GM18502 (cell line): Measurements from ENCODE around the gene IRX5.

Source experiments
- ATAC-seq: cut with Tn5 transposase; IDR thresholded peaks from one replicate; pipeline ENCODE4 v1.9.1; 2021; ENCODE audit warnings: mild to moderate bottlenecking; ENCODE audit not compliant: unreplicated experiment, poor library complexity

IRX5 gene

DNA sequence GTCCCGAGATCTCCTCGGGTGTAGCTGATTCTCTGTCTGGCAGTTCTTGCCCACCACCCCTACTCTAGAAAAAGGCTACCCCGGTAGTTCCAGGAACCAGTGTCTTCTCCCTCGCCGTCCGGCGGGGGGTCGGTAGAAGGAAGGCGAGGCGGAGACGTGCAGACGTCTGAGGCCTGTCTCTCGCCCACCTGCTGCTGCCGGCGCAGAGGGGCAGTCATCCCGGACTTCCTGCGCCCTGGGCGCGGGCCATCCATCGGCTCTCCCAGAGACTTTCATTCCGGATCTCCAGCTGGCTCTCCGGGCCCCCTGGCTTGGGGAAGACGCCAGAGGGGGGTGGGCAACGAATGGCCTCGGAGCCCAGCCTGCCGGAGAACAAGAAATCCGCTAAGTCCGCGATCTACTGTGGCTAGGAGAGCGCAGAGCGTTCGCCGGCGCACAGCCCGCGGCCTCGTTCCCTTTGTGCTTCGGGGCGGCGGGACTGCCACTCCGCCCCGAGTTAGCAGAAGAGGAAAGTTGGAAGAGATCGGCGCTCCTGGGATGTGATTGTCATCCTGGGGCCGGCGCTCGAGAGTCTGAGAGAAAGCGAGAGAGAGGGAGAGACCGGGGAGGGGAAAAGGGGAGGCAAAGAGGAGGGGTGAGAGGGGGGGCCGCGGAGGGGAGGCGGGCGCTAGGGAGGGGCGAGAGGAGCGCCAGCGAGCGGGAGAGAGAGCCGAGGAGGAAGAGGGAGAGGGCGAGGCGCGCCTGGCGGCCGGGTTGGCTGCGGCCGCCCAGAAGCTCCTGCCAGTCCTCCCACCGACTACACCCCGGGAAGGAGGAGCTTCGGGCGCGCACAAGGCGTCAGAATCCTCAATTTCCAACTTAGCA lies at the start of gene IRX5:
TSS of gene IRX5 (plus strand) at position 861 of the 864 bp plus-strand sequence. CDS start 334 bp downstream, outside the sequence.
- no peak for ATAC-seq

DNA sequence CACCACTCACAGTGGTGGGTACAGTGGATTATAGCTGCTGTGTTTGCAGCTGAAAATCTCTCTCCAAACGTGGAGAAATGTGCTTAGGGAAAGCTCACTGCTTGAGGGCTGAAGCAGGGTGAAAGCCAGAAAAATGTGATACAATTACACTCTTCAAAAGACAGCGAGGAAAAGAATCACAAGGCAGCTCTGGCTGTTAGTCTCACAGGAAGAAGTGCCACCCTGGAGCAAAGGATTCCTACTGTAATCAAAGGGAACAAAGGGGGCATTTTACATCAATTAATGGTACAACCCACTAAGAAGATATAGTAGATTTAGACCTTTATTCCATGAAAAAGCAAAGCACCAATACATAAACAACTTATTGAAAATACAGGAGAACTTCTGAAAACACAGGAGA lies 48.1 kb upstream of the IRX5 start:
- no peak for ATAC-seq

GRCh38 chr16:54883358-54883757 lies 47.3 kb upstream of the IRX5 start:
- ATAC-seq = no peak

DNA sequence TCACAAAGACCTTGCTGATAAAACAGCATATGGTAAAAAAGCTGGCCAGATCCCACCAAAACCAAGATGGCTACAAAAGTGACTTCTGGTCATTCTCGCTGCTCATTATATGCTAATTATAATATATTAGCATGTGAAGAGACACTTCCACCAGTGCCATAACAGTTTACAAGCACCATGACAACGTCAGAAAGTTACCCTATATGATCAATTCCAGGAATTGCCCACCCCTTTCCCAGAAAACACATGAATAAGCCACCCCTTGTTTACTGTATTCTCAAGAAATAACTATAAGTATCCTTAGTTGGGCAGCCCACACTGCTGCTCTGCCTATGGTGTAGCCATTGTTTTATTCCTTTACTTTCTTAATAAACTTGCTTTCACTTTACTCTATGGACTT lies 44.6 kb upstream of the IRX5 start:
- ATAC-seq = no peak

DNA sequence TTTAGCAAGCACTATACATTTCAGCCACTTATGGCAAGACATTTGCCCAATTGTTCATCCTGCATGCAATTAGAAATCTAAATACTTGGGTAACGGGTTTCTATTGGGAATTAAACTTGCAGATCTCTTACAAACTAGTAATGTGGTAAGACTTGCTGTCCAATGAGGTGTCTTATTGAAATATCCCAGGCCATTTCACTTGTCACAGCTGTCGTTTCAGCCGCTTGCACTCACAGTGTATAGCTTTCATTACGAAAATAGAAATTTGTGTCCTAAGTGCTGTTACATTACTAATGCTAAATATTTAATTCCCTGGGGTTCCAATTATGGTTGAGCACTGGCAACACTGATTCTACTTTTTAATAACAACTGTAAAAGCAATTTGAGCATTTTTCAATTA lies 40.3 kb upstream of the IRX5 start:
- no peak for ATAC-seq

DNA sequence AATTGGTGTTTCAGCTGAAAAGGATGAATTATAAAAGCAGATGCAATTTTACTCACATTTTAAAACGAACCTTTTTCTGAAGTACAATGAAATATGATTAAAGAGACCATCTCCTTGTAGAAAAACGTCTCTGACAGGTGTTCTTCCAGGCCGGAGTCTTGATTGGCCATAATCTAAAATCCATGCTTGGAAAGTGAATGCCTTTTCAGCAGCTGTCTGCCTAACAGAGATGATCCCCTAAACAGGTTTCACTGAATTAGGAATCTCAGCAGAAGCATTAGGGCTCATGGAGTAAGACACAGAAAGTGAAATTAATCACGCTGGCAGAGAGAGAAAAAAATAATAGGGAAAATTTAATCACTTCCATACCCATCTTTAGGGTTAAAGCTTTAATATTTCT lies 39.3 kb upstream of the IRX5 start:
- no peak for ATAC-seq

DNA sequence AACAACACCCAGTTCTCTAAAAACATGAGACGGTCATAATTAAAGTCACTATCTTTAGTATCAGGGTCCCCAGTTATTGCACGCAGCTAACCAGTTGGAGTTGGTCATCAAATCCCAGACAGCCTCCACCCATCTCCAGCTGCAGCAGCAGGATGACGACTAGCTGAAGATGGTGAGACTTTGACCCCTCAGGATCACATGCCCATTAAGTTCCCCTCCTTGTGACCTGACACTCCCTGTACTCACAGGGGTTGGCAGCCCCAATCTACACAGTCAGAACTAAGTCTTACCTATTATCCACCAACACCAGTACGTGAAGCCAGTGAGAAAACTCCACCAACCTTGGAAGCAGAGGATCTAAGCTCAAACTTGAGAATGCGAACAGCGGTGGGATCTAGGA lies 37.7 kb upstream of the IRX5 start:
- ATAC-seq = no peak

- ATAC-seq = no peak
These were observed 32.7 kb upstream of the IRX5 start for GRCh38 chr16:54897930-54898329.

DNA sequence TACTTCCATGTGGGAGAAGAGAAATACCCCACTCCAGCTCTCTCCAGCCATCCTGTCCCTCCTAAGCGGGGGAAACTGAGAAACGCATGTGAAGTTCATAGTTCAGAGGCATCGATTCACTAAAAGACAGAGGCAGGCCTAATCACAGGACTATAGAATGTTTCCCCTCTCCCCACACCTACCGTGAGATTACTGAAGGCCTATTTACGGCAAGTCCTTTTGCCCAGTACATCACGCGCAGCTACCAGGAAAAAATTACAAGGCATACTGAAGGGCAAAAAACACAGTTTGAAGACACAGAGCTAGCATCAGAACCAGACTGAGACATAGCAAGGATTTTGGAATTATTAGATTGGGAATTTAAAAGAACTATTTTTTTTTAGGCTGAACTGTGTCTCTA lies 29.1 kb upstream of the IRX5 start:
- ATAC-seq = no peak

DNA sequence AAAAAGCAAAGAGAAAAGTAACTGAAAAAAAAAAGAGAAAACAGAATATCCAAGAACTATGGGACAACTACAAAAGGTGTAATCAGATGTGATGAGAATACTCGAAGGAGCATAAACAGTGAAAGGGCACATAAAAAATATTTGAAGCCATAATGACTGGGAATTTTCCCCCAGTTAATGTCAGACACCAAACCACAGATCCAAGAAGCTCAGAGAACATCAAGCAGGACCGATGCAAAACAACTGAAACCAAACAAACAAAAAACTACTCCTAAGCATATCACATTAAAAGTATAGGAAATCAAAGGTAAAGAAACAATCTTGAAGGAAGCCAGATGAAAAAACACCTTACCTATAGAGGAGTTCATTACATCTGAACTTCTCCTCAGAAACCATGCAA lies 27.6 kb upstream of the IRX5 start:
- no peak for ATAC-seq

GRCh38 chr16:54911079-54911478 lies 19.6 kb upstream of the IRX5 start:
- no peak for ATAC-seq

DNA sequence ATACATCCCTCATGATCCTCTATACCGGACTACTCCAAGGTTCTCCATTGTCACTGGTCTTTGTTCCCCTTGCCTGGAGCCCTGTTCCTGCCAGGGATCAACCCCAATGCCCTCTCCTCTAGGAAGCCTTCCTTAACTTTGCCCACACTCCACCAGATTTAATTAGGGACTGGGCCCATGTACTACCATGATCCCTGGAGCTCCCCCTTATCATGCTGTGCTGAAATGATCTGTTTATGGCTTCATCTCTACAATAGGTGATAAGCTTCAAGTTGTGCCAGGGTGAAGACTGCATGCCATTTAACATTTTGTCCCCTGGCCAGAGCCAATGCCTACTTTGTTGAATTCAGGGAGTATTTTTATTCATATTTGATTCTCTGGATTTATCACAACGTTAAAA lies 17.9 kb upstream of the IRX5 start:
- ATAC-seq = no peak

DNA sequence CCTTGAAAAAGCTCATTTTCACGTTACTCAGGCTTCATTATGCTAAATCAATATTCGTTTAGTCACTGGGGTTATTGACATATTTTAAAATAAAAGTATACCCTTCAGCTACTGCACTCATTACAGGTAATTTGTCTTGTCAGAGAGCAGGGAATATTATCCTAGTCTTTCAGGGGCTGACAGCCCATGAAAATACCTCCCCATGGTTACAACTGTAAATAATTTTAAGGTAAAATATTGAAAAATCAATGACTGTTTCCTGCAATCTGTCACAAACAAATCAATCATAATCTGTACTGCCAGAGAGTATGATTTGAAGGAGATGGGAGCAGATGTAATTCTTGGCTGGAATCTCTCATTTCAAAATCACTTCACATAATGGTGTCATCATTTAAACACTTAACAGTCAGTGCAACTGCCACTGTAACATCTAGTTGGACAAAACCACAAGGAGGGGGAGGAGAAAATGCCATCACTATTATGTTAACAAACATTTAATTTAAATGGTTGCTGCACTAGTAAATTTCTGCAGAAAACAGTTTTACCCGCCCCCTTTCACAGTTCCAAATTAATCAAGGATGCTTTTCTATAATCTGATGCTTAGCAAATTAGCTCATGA lies 9.3 kb upstream of the IRX5 start:
- ATAC-seq = no peak

DNA sequence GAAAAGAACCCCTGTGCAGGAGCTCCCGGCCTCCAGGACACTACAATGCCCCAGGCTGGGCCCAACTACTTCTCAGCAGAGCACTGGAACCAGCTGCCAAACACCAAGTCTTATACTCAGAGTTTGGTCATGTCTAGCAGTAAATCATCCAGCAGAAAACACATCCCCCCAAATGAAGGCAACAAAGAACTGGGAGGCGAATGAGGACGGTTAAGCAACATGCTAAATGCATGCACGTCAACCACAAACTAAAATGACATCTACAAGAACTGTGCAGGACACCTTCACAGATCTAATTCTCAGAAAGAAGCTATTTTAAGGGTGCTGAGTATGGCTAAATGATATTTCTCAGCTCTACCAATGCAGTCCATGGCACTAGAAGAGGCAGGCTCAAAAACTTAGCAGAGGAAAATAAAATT lies 7.6 kb upstream of the IRX5 start:
- no peak for ATAC-seq

- ATAC-seq = no peak
These were observed 6.7 kb upstream of the IRX5 start for GRCh38 chr16:54923988-54924387.

GRCh38 chr16:54926166-54926838 lies 4.4 kb upstream of the IRX5 start:
- no peak for ATAC-seq

DNA sequence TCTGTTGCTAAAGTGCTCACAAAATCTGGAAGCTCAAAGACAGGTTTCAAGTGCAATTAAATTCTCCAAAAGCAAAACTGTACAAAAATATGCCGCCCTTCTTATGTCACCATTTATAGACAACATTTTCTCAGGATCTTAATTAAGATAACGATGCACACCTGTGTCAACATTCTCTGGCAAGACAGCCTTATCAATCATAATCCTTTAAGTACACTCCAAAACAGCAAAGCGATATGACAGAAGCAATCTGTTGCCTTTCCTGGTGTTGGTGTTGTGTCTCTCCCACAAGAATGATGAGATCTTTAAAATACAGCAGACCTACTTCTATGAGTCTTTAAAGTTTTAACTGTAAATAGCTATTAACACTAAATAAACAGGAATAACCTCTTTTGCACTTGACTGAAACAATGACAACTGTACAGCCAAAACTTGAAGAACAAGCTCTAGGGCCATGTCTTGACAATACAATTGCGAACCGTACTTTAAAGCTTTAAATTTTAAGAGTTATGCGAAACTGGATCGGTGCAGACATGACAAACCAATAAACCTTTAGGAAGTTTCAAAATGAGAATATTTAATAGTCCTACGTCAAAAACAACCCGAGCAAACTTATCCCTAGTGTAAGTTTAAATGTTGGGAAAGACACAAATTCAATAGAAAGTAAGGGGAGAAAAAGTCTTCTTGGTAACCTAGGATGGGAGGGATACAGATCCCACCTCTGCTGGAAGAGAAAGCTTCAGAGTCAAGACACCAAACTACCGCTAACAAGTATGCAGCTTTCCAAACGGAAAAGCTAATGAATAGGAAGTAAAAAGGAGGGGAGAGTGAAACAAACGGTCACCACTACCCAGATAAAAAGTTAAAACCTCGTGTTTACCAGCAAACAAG lies 3.3 kb upstream of the IRX5 start:
- ATAC-seq = no peak

DNA sequence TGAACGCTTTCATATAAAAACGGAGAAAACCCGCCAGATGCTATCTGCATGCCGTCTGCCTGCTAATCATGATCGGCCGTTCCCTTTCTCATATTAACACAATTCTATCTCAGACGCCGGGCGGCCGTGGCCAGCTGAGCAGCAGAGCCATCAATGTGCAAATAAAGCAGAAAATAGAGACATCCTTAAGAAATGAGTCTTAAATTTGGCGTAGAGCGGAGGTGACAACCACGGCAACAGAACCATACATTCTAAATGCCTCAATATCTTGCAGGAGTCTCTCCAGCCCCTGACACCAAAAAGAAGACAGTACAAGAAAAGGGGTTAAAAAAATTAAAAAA lies 2.7 kb upstream of the IRX5 start:
- no peak for ATAC-seq

DNA sequence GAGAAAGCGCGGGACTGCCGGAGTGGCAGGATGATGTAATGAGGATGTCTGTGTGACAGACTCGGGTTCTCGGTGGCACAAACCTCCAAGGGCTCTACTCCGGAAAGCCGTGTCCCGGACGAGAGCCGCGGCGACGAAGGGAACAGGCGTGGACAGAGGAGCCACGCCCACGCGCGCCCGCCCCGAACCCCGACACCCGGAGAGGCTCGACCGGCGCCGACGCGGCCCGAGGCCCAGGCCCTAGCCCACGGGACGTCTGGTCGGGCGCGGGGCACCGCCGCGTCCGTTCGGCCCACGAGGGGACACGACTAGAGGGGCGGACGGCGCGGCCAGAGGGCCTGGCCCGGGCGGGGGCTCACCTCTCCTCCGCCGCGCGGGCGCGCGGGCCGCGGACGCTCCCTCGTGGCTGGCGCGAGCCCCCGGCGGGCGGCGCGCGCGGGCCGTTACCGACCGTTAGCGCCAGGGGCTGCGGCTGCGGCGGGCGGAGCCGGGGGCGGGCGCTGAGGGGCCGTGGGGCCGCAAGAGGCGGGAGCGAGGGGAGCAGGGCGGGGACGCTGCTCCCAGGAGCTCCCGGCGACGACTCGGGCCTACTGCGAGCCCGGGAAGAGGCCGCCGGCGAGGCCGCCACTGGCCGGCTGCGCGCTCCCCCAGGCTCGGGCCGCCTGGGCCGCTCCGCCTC lies 2.1 kb upstream of the IRX5 start:
- peak; percentile 49 for ATAC-seq
